B cell (primary cell): Measurements from ENCODE around the gene SLK. TPM values are rescaled to one million over a fixed set of nuclear protein-coding genes. Genes with fewer than 3 reads are reported as not detected.

Source experiments
- ATAC-seq: fragments of 200-7000 bp; cut with Tn5 transposase; one replicate; pipeline ENCODE4 v1.10.0; 2021; ENCODE audit warnings: low read depth, mild to moderate bottlenecking, moderate number of reproducible peaks, moderate library complexity
- CTCF ChIA-PET: fragments of 350-600 bp; sonication (Branson Sonifier 250); formaldehyde crosslinking; loops from one replicate; lab custom pipeline; 2021; ENCODE audit warnings: antibody characterized with exemption, inconsistent platforms; lab: Charles Lee
- POLR2A ChIA-PET: fragments of 350-600 bp; sonication (Branson Sonifier 250); formaldehyde crosslinking; loops from one replicate; lab custom pipeline; 2021; ENCODE audit warnings: antibody characterized with exemption; lab: Charles Lee
- DNase-seq: peaks from one replicate; pipeline ENCODE4 v3.0.0; 2013
- H2AFZ ChIP-seq: 2 replicates; pipeline ENCODE4 v1.6.1; 2012; ENCODE audit warnings: mild to moderate bottlenecking, low read depth, low read length; ENCODE audit not compliant: insufficient read depth, poor library complexity, severe bottlenecking
- H3K27ac ChIP-seq, 2 donors: 1 replicate in 1 of 2; 2 replicates in 1 of 2; pipeline ENCODE4 v1.5.1; 2012 to 2013; ENCODE audit warnings: low read length in 2 of 2, mild to moderate bottlenecking in 2 of 2, moderate library complexity in 1 of 2
- H3K27me3 ChIP-seq, 4 experiments: fragments of 200-600 bp in 1 of 4; sonication (generic) in 1 of 4; replicated peaks in 1 of 4; 1 replicate in 2 of 4; 2 replicates in 2 of 4; pipeline versions ENCODE4 v1.6.1 to v1.7.0; 2013 to 2016; ENCODE audit warnings: low read length in 3 of 4, mild to moderate bottlenecking in 2 of 4, mixed read lengths in 1 of 4, moderate library complexity in 1 of 4; ENCODE audit not compliant: insufficient read depth in 4 of 4, control insufficient read depth in 3 of 4; ENCODE audit errors: control extremely low read depth in 1 of 4
- H3K36me3 ChIP-seq, 2 experiments: replicated peaks in 1 of 2; 1 replicate in 1 of 2; 2 replicates in 1 of 2; pipeline versions ENCODE4 v1.6.1 to v1.7.1; 2013; ENCODE audit warnings: low read length in 1 of 2; ENCODE audit not compliant: insufficient read depth in 2 of 2, control insufficient read depth in 1 of 2; ENCODE audit errors: control extremely low read depth in 1 of 2, extremely low read depth in 1 of 2
- H3K4me1 ChIP-seq, 2 donors: fragments of 200-600 bp in 1 of 2; sonication (generic) in 1 of 2; 1 replicate in 1 of 2; 2 replicates in 1 of 2; pipeline versions ENCODE4 v1.5.1 to v1.6.1; 2013 to 2017; ENCODE audit warnings: low read length in 2 of 2; ENCODE audit not compliant: control insufficient read depth in 2 of 2, insufficient read depth in 2 of 2
- H3K4me2 ChIP-seq: replicated peaks from 2 replicates; pipeline ENCODE3; 2012; ENCODE audit warnings: mild to moderate bottlenecking, low read depth, low read length; ENCODE audit not compliant: poor library complexity, severe bottlenecking
- H3K4me3 ChIP-seq, 5 experiments: fragments of 200-600 bp in 1 of 5; sonication (generic) in 1 of 5; 1 replicate in 3 of 5; 2 replicates in 2 of 5; pipeline versions ENCODE4 v1.5.1 to v1.7.0; 2011 to 2016; ENCODE audit warnings: low read length in 4 of 5, mild to moderate bottlenecking in 4 of 5, low read depth in 2 of 5, control low read depth in 1 of 5, moderate library complexity in 1 of 5; ENCODE audit not compliant: insufficient read depth in 1 of 5; ENCODE audit errors: control extremely low read depth in 1 of 5, extremely low read depth in 1 of 5
- H3K79me2 ChIP-seq: fragments of 200-600 bp; sonication (generic); one replicate; pipeline ENCODE4 v1.6.0; 2016; ENCODE audit warnings: low read length; ENCODE audit not compliant: control insufficient read depth, insufficient read depth
- H3K9ac ChIP-seq: fragments of 200-600 bp; sonication (generic); 2 replicates; pipeline ENCODE4 v1.6.1; 2017; ENCODE audit warnings: mild to moderate bottlenecking, low read length, moderate library complexity
- H3K9me3 ChIP-seq, 3 donors: one replicate each; pipeline versions ENCODE4 v1.6.1 to v1.7.1; 2013; ENCODE audit warnings: low read length in 2 of 3; ENCODE audit not compliant: control insufficient read depth in 2 of 3, insufficient read depth in 1 of 3; ENCODE audit errors: control extremely low read depth in 1 of 3
- H4K20me1 ChIP-seq: 2 replicates; pipeline ENCODE4 v1.6.0; 2012; ENCODE audit warnings: mild to moderate bottlenecking, low read length; ENCODE audit not compliant: insufficient read depth, control insufficient read depth, poor library complexity, severe bottlenecking
- H3K27ac Mint-ChIP-seq: one replicate; pipeline ENCODE4 v1.8.0; 2021; ENCODE audit warnings: mixed read lengths
- H3K27me3 Mint-ChIP-seq: one replicate; pipeline ENCODE4 v1.8.0; 2021; ENCODE audit warnings: mixed read lengths
- H3K4me1 Mint-ChIP-seq: one replicate; pipeline ENCODE4 v1.8.0; 2021; ENCODE audit warnings: mixed read lengths
- H3K4me3 Mint-ChIP-seq: one replicate; pipeline ENCODE4 v1.8.0; 2021; ENCODE audit warnings: mixed read lengths
- H3K9me3 Mint-ChIP-seq: one replicate; pipeline ENCODE4 v1.8.0; 2022; ENCODE audit warnings: mixed read lengths; ENCODE audit not compliant: insufficient read depth
- EZH2 ChIP-seq: IDR thresholded peaks from 2 replicates; pipeline ENCODE4 v1.6.1; 2012; ENCODE audit warnings: borderline replicate concordance, low read depth, mild to moderate bottlenecking, moderate library complexity, low read length; ENCODE audit not compliant: insufficient read depth, poor library complexity, severe bottlenecking
- WGBS: methylation state at CpG from one replicate; pipeline ENCODE4 v1.1.5; 2013; ENCODE audit warnings: missing lambda C conversion rate; ENCODE audit not compliant: insufficient coverage; 5-methylcytosine and 5-hydroxymethylcytosine counted together
- intact Hi-C: fragments of 100-400 bp; cut with micrococcal nuclease; formaldehyde crosslinking; loops from one replicate; pipeline ENCODE4 v1.10.0; 2022
- polyA plus RNA-seq: library from polyadenylated mRNA; depleted of rRNA; stranded (reverse); fragments of >200 nt; gene quantifications from 2 replicates; pipeline ENCODE4 v1.2.3, GENCODE V29; 2012
- small RNA-seq: library from RNA; depleted of rRNA; stranded (forward); fragments of <200 nt; gene quantifications from one replicate; pipeline ENCODE3, GENCODE V24; 2012; ENCODE audit warnings: low replicate concordance, low read depth; ENCODE audit not compliant: insufficient read length
- total RNA-seq, 2 donors: library from RNA; stranded (reverse); fragments of 120-200 nt in 1 of 2; gene quantifications; 1 replicate in 1 of 2; 2 replicates in 1 of 2; pipeline versions ENCODE4 v1.2.3 to v1.2.4, GENCODE V29; 2013 to 2022
- TF ChIP-seq, protein P1 (sequence below): fragments of 200-600 bp; IDR thresholded peaks from one replicate; pipeline ENCODE4 v1.8.0; 2022; ENCODE audit warnings: antibody characterized with exemption, mild to moderate bottlenecking

The SLK gene
- total and polyA plus RNA-seq, 2 donors (not counting 1 experiment from before 2014, with no cell fraction given) = 2.9 to 24.5 TPM

GRCh38 chr10:104077247-104077646, 110.3 kb downstream of the SLK start:
- ATAC-seq (no peak), DNase-seq (no peak)
- H3K4me3 Mint-ChIP-seq = no peak overlapping the region
- ChIA-PET CTCF (no interaction called here), POLR2A (no interaction called here)
- no peaks in the 10 kb centered on the region for H3K4me1 Mint-ChIP-seq
- Histone ChIP-seq H2AFZ (no peak overlapping the region), H4K20me1 (no peaks in the 10 kb centered on the region), H3K27me3 (peaks cover 0 to 2% (median 0%) of the 10 kb centered on the region in 4 experiments), H3K79me2 (no peaks in the 10 kb centered on the region), H3K27ac (no peak overlapping the region), H3K4me3 (no peak overlapping the region), H3K36me3 (no peaks in the 10 kb centered on the region), H3K4me2 (no peak overlapping the region), H3K9me3 (no peaks in the 10 kb centered on the region), H3K4me1 (no peaks in the 10 kb centered on the region), H3K9ac (no peak overlapping the region)
- no peaks in the 10 kb centered on the region for H3K9me3 Mint-ChIP-seq
- WGBS = 96% methylated on average over 3 of the region's 3 CpGs
- peaks cover 7% of the 10 kb centered on the region for H3K27me3 Mint-ChIP-seq
- no peak overlapping the region for H3K27ac Mint-ChIP-seq
- no peak for TF ChIP-seq EZH2
- TF ChIP-seq, protein P1, sequence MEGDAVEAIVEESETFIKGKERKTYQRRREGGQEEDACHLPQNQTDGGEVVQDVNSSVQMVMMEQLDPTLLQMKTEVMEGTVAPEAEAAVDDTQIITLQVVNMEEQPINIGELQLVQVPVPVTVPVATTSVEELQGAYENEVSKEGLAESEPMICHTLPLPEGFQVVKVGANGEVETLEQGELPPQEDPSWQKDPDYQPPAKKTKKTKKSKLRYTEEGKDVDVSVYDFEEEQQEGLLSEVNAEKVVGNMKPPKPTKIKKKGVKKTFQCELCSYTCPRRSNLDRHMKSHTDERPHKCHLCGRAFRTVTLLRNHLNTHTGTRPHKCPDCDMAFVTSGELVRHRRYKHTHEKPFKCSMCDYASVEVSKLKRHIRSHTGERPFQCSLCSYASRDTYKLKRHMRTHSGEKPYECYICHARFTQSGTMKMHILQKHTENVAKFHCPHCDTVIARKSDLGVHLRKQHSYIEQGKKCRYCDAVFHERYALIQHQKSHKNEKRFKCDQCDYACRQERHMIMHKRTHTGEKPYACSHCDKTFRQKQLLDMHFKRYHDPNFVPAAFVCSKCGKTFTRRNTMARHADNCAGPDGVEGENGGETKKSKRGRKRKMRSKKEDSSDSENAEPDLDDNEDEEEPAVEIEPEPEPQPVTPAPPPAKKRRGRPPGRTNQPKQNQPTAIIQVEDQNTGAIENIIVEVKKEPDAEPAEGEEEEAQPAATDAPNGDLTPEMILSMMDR = no peak
- intact Hi-C loops = no loop called here

DNA sequence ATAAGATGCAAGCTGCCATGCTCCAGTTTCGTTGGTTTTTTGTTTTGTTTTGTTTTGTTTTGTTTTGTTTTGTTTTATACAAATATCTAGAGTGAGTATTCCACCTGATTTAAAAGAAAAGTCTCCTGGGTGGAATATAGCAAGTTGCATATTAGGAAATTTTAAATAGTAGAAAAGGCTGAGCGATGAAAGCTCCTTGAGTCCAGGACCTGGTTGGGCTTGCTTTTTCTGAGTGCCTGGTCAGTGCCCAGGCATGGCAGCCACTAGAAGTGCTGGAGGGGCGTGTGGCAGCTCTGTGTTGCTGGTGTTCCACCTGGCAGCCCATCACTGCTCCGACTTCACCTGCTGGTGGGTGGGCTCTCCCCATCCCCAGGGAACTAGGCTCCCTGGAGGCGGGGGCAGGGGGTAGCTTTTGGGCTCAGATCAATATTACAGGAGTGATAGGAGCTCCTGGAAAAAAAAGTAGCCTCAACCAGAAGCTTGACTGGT, 110.8 kb downstream of the SLK start:
- H3K9me3 Mint-ChIP-seq = no peaks in the 10 kb centered on the region
- Histone ChIP-seq H3K79me2 (no peaks in the 10 kb centered on the region), H3K9ac (no peak overlapping the region), H3K4me1 (no peaks in the 10 kb centered on the region), H3K9me3 (no peaks in the 10 kb centered on the region), H3K27me3 (peaks cover 0 to 2% (median 0%) of the 10 kb centered on the region in 4 experiments), H3K27ac (no peak overlapping the region), H3K4me3 (no peak overlapping the region), H3K4me2 (no peak overlapping the region), H2AFZ (no peak overlapping the region), H3K36me3 (no peaks in the 10 kb centered on the region), H4K20me1 (no peaks in the 10 kb centered on the region)
- CTCF ChIA-PET = interaction anchor here (1.0 kb wide), 1 partner anchor 161 kb away, joined by 4 read pairs; no protein-coding TSS in a partner anchor
- DNase-seq (no peak), ATAC-seq (no peak)
- no peak overlapping the region for H3K27ac Mint-ChIP-seq
- TF ChIP-seq, protein P1 = no peak
- TF ChIP-seq EZH2 = no peak
- 95% methylated on average over 3 of the region's 5 CpGs for whole genome bisulfite sequencing
- intact Hi-C loops = no loop called here
- POLR2A ChIA-PET = no interaction called here
- peaks cover 7% of the 10 kb centered on the region for H3K27me3 Mint-ChIP-seq
- no peaks in the 10 kb centered on the region for H3K4me1 Mint-ChIP-seq
- H3K4me3 Mint-ChIP-seq = no peak overlapping the region

Small RNA genes within 50 kb of the gene (small RNA-seq; reads per million reads assigned to genes)
- gene RN7SL524P = not detected

Other genes with a start within 250 kb of the SLK start
- gene SH3PXD2A, start 111.6 kb upstream of the SLK start, total RNA-seq = 33.5 and 36.4 TPM in 2 replicates
- 3.2 and 5.1 TPM in 2 replicates for gene SH3PXD2A, start 111.6 kb upstream of the SLK start, polyA plus RNA-seq
- 16.3 and 16.8 TPM in 2 replicates for gene STN1, start 49.0 kb upstream of the SLK start, total RNA-seq
- gene STN1, start 49.0 kb upstream of the SLK start, polyA plus RNA-seq = 18.4 and 24.5 TPM in 2 replicates
- gene COL17A1, start 118.7 kb downstream of the SLK start, total RNA-seq = not detected in 2 replicates
- gene COL17A1, start 118.7 kb downstream of the SLK start, polyA plus RNA-seq = not detected in 2 replicates
- gene SFR1, start 155.0 kb downstream of the SLK start, total RNA-seq = 15.1 and 15.3 TPM in 2 replicates
- gene SFR1, start 155.0 kb downstream of the SLK start, polyA plus RNA-seq = 6.2 and 8.1 TPM in 2 replicates